Astrocyte of the cerebellum (primary cell): ENCODE data around the gene PAXX.

Experiments used
- DNase-seq: peaks from one replicate; pipeline ENCODE4 v3.0.0-alpha.2; 2011; ENCODE audit warnings: low read depth
- H3K4me3 ChIP-seq: 2 replicates; pipeline ENCODE4 v1.5.1; 2011; ENCODE audit warnings: mild to moderate bottlenecking, low read depth, low read length, moderate library complexity
- in situ Hi-C: cut with HindIII; loops from 2 replicates; pipeline ENCODE4 v1.10.0; 2017; ENCODE audit warnings: low sequenced_read_pairs
- TF ChIP-seq, protein P1 (sequence below): IDR thresholded peaks from 2 replicates; pipeline ENCODE4 v1.5.1; 2012; ENCODE audit warnings: low read length, low read depth, moderate library complexity, mild to moderate bottlenecking; ENCODE audit errors: missing control alignments

Gene PAXX

DNA sequence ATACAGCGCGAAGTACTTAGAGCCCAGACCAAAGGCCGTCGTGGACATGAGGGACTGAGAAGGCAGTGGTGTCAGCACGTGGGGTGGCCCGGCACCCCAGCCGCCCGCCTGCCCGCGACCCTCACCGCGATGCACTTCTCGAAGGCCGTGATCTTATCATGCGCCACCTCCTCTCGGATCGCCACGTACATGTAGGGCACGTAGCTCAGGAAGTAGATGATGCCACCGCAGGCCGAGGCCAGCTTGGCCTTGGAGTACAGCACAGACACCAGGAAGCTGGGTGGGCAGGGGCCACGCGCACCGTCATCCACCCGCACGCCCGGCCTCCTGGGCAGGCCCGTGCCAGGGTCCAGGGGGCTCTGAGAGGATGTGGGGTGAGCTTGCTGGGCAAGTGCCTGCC, 24.8 kb downstream of the PAXX start:
- no peak overlapping the region for H3K4me3 ChIP-seq
- TF ChIP-seq, protein P1, sequence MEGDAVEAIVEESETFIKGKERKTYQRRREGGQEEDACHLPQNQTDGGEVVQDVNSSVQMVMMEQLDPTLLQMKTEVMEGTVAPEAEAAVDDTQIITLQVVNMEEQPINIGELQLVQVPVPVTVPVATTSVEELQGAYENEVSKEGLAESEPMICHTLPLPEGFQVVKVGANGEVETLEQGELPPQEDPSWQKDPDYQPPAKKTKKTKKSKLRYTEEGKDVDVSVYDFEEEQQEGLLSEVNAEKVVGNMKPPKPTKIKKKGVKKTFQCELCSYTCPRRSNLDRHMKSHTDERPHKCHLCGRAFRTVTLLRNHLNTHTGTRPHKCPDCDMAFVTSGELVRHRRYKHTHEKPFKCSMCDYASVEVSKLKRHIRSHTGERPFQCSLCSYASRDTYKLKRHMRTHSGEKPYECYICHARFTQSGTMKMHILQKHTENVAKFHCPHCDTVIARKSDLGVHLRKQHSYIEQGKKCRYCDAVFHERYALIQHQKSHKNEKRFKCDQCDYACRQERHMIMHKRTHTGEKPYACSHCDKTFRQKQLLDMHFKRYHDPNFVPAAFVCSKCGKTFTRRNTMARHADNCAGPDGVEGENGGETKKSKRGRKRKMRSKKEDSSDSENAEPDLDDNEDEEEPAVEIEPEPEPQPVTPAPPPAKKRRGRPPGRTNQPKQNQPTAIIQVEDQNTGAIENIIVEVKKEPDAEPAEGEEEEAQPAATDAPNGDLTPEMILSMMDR = no peak
- in situ Hi-C loops = no loop called here
- no peak for DNase-seq

DNA sequence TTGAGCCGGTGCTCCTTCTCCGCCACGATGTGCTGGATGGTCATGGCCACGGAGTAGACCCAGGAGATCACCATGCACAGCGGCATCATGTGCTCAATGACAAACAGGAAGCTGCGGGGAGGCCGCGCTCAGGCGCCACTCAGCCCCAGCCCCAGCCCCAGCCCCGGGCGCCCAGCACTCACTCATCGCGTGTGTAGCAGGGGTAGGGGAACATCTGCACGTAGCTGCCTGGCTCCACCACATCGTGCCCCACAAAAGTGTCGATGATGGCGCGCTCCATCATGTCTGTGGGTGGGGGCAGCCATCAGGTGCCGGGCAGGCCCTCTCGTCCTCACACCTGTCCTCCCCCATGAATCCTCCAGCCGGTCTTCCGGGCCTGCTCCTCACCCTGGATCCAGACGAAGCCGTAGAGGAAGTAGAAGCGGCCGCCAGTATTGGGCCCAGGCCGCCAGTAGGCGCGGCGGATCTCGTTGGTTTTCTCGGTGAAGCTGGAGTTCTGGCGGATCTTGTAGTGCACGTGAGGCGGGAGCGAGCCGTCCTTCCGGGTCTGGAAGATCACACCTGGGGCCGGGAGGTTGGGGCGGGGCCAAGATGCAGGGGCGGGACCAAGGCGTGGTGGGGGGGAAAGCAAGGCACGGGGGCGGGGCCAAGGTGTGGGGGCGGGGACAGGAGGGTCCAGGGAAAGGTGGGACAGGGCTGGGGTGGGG, 25.7 kb downstream of the PAXX start:
- no peak overlapping the region for H3K4me3 ChIP-seq
- DNase-seq = no peak
- in situ Hi-C loops = no loop called here
- TF ChIP-seq, protein P1 = no peak

DNA sequence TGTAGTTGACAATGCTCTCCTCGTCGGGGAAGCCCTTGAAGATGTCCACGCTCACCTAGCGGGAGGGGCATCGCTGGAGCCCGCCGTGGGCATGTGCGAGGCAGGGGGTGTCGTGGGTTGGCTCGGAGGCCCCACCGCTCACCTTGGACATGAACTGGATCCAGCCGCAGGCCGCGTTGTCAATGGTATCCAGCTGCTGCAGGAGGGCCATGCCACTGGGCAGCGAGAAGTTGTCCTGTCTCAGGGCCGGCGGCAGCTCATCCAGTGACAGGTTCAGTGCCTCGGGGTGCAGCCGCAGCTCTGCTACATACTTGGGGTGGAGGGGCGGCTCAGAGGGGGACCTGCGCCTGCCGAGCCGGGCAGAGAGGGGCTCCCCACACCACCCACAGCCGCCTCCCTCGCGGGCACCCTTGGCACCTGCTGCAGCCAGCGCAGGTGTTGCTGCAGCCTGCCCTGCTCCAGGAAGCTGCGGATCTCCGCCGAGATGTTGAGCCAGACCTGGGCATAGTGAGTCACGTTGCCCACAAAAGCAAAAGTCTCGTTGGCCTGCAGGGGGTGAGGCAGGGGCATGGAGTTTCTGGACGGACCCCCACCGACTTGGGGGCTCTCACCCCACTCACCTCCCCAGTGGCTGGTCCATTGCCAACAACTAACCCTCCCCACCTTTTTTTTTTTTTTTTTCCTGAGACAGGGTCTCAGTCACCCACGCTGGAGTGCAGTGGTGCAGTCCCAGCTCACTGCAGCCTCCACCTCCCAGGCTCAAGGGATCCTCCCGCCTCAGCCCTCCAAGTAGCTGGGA, 26.7 kb downstream of the PAXX start:
- H3K4me3 ChIP-seq = no peak overlapping the region
- DNase-seq = no peak
- in situ Hi-C loops = no loop called here
- TF ChIP-seq, protein P1 = no peak

DNA sequence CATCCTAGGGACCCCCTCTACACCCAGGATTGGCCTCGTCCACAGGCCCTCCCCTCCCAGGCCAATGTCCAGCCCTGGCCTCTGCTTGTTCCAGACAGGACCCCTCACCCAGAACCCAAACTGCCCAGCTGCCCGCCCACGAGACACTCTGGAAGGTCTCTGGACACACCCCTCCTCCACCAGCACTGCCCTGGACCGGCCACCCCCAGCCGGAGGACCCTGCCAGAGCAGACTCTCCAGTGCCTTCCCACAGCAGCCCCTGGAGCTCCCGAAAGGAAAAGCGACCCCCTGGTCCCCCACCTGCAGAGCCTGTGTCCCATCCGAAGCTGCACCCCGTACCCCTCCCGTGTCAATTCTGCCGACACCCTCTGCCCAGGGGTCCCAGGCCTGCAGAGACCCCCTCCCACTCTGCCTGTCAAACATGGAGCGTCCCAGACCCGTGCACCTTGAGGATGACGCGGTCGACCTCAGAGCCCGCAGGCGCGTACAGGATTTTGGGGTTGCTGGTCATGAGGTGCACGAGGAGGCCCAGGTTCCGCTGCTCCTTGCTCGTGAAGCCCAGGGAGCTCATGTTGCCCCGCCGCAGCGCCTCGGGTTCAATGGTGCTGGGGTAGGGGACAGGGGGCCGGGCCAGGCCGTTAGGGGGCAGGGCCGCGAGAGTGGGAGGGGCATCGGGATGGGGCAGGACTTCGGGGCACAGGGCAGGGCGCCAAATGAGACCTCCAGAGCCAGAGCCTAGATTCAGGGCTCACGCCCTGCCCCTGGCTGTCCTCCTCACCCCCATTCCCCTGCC, 27.9 kb downstream of the PAXX start:
- no peak overlapping the region for H3K4me3 ChIP-seq
- TF ChIP-seq, protein P1 = no peak
- no peak for DNase-seq
- in situ Hi-C loops = no loop called here

DNA sequence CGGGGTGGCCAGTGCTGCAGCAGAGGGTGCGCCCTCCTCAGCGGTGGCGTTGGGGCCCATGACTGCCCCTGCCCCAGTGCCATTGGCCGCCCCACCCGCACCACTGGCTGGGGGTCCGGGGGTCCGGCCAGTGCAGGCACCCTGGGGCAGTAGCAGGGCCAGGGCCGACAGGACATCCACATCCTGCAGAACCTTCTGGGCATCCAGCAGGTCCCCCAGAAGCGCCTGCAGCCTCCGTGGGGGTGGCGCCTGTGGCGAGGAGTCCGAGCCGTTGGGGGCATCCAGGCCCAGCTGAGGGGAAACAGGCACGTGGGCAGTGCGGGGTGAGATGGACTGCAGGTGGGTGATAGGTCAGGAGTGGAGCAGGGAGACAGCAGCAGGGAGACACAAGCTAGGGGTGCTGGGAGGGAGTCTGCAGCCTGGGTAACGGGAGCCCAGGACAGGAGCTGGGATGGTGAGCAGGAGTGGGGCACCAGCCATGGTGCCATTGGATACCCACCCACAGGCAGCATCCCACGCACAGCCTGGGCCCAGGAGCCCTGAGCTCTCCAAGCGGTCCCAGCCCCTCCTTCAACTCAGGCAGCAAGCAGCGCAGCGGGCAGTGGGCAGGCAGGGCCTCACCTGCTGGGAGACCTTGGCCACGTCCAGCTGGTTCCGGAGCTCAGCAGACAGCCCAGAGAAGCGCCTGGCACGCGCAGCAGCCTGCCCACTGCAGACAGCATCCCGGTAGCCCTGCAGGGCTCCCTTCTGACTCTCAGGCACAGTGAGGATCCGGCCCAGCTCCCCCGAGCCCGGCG, 28.7 kb downstream of the PAXX start:
- in situ Hi-C loops = no loop called here
- no peak overlapping the region for H3K4me3 ChIP-seq
- TF ChIP-seq, protein P1 = no peak
- no peak for DNase-seq

DNA sequence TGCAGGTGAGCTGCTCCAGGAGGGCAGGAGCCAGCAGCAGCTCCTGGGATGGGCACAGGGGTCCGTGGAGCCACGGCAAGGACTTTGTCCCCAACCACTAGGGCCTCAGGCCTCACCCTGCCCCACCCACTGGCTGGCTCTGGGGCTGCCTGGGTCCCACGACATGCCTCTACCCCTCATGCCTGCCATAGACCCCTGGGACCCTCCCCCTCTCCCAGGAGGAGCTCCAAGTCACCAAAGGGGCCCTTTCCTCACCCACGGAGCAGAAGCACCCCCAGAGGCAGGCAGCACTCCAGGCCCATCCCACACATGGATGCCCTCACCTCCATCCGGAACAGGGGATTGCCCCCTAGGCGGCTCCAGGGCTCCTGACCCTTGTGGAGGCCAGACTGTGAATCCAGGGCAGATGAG, 29.4 kb downstream of the PAXX start:
- H3K4me3 ChIP-seq = no peak overlapping the region
- TF ChIP-seq, protein P1 = no peak
- no peak for DNase-seq
- in situ Hi-C loops = no loop called here
